Breast epithelium (tissue), 4 donors: Measurements from ENCODE around the gene SLC25A34. TPM values are rescaled to one million over a fixed set of nuclear protein-coding genes. Genes with fewer than 3 reads are reported as not detected.
A peak's percentile ranks its signal among the peaks of the same experiment; 100 is the strongest.

Experiments used
- DNase-seq, 2 donors: peaks; one replicate each; pipeline ENCODE4 v3.0.0-alpha.2; 2019; ENCODE audit warnings: low spot score in 2 of 2
- H3K27ac ChIP-seq, 2 donors: fragments of 200-600 bp; sonication (generic) in 1 of 2; one replicate each; pipeline ENCODE4 v1.5.1; 2016 to 2019; ENCODE audit warnings: mild to moderate bottlenecking in 1 of 2
- H3K27me3 ChIP-seq, 2 donors: fragments of 200-600 bp; sonication (generic) in 1 of 2; one replicate each; pipeline versions ENCODE4 v1.5.1 to v1.6.0; 2017 to 2019; ENCODE audit warnings: control low read depth in 1 of 2, mild to moderate bottlenecking in 1 of 2
- H3K36me3 ChIP-seq: fragments of 200-600 bp; one replicate; pipeline ENCODE4 v1.5.1; 2019
- H3K4me1 ChIP-seq, 2 donors: fragments of 200-600 bp; sonication (generic); one replicate each; pipeline ENCODE4 v1.5.1; 2016 to 2019; ENCODE audit warnings: control low read depth in 1 of 2
- H3K4me3 ChIP-seq, 3 donors: fragments of 200-600 bp; sonication (generic); 1 replicate in 2 of 3; 2 replicates in 1 of 3; pipeline ENCODE4 v1.5.1; 2016 to 2019; ENCODE audit warnings: mild to moderate bottlenecking in 3 of 3, moderate library complexity in 2 of 3
- H3K9me3 ChIP-seq, 2 donors: fragments of 200-600 bp; sonication (generic) in 1 of 2; one replicate each; pipeline ENCODE4 v1.5.1; 2016 to 2019; ENCODE audit warnings: control low read depth in 1 of 2
- POLR2A ChIP-seq: fragments of 450-650 bp; IDR thresholded peaks from one replicate; pipeline ENCODE4 v1.6.1; 2016; ENCODE audit warnings: antibody characterized with exemption, mild to moderate bottlenecking, moderate library complexity
- POLR2AphosphoS5 ChIP-seq, 3 donors: sonication (generic); formaldehyde crosslinking; IDR thresholded peaks; one replicate each; pipeline ENCODE4 v1.6.1; 2017; ENCODE audit warnings: antibody characterized with exemption in 3 of 3
- intact Hi-C: fragments of 100-400 bp; cut with DNase I; formaldehyde crosslinking; loops from one replicate; pipeline ENCODE4 v1.15.1; 2023; ENCODE audit warnings: low total_unique reads
- total RNA-seq, 3 donors: library from RNA; depleted of rRNA; stranded (reverse); fragments of >200 nt; gene quantifications; one replicate each; pipeline ENCODE4 v1.1.0, GENCODE V29; 2016
- TF ChIP-seq, protein P1 (sequence below), 3 donors: fragments of 450-650 bp; IDR thresholded peaks; one replicate each; pipeline ENCODE4 v1.5.1; 2016 to 2017; ENCODE audit warnings: antibody characterized with exemption in 3 of 3, mild to moderate bottlenecking in 3 of 3, moderate library complexity in 3 of 3

SLC25A34 gene
- total RNA-seq, 3 donors from 2014 or later = 1.0 to 1.8 (median 1.3) TPM

GRCh38 chr1:15742339-15742801 is 6.3 kb downstream of the SLC25A34 start, which contains the start of gene TMEM82:
TSS of gene TMEM82 (plus strand) at chr1:15742499. CDS start at chr1:15742560, 61 bp downstream.
- intact Hi-C loops = loop anchor here (10.0 kb wide), 1 partner anchor 148 kb away; no protein-coding TSS in a partner anchor

GRCh38 chr1:15744122-15744679 is 8.1 kb downstream of the SLC25A34 start:
- intact Hi-C loops = loop anchor here (10.0 kb wide), 1 partner anchor 149 kb away; no protein-coding TSS in a partner anchor
- Histone ChIP-seq H3K9me3 (no peaks in the 10 kb centered on the region), H3K4me3 (no peak overlapping the region), H3K4me1 (no peaks in the 10 kb centered on the region), H3K27ac (no peak overlapping the region), H3K27me3 (no peaks in the 10 kb centered on the region), H3K36me3 (no peaks in the 10 kb centered on the region)
- TF ChIP-seq POLR2AphosphoS5 (IDR thresholded peaks at IDR 0.05) (no peak), POLR2A (no peak)
- TF ChIP-seq, protein P1, sequence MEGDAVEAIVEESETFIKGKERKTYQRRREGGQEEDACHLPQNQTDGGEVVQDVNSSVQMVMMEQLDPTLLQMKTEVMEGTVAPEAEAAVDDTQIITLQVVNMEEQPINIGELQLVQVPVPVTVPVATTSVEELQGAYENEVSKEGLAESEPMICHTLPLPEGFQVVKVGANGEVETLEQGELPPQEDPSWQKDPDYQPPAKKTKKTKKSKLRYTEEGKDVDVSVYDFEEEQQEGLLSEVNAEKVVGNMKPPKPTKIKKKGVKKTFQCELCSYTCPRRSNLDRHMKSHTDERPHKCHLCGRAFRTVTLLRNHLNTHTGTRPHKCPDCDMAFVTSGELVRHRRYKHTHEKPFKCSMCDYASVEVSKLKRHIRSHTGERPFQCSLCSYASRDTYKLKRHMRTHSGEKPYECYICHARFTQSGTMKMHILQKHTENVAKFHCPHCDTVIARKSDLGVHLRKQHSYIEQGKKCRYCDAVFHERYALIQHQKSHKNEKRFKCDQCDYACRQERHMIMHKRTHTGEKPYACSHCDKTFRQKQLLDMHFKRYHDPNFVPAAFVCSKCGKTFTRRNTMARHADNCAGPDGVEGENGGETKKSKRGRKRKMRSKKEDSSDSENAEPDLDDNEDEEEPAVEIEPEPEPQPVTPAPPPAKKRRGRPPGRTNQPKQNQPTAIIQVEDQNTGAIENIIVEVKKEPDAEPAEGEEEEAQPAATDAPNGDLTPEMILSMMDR (IDR thresholded peaks at IDR 0.05) = no peak
- no peak for DNase-seq

More at GRCh38 chr1:15742339-15742801, 6.3 kb downstream of the SLC25A34 start, which contains the start of gene TMEM82:
- TF ChIP-seq POLR2AphosphoS5 (IDR thresholded peaks at IDR 0.05) (no peak), POLR2A (no peak)
- TF ChIP-seq, protein P1 (IDR thresholded peaks at IDR 0.05) = no peak
- no peak within 1 kb of the TSS for H3K27ac ChIP-seq
- H3K27me3 ChIP-seq = no peaks in the 10 kb centered on the region
- H3K36me3 ChIP-seq = no peaks in the 10 kb centered on the region
- no peak within 1 kb of the TSS for H3K4me3 ChIP-seq
- no peaks in the 10 kb centered on the region for H3K4me1 ChIP-seq
- no peak for DNase-seq
- no peaks in the 10 kb centered on the region for H3K9me3 ChIP-seq

GRCh38 chr1:15747378-15747777 is 11.3 kb downstream of the SLC25A34 start:
- no peaks in the 10 kb centered on the region for H3K36me3 ChIP-seq
- intact Hi-C loops = loop anchor here (10.0 kb wide), 1 partner anchor 153 kb away; no protein-coding TSS in a partner anchor
- H3K27me3 ChIP-seq = no peaks in the 10 kb centered on the region
- no peak for TF ChIP-seq POLR2A
- H3K4me3 ChIP-seq = no peak overlapping the region
- H3K9me3 ChIP-seq = no peaks in the 10 kb centered on the region
- no peak overlapping the region for H3K27ac ChIP-seq
- H3K4me1 ChIP-seq = no peaks in the 10 kb centered on the region
- DNase-seq = no peak

GRCh38 chr1:15748264-15748663 is 12.2 kb downstream of the SLC25A34 start:
- Histone ChIP-seq H3K4me1 (no peaks in the 10 kb centered on the region), H3K27ac (no peak overlapping the region), H3K27me3 (no peaks in the 10 kb centered on the region), H3K36me3 (no peaks in the 10 kb centered on the region), H3K4me3 (no peak overlapping the region), H3K9me3 (no peaks in the 10 kb centered on the region)
- TF ChIP-seq, protein P1 (IDR thresholded peaks at IDR 0.05) = no peak
- TF ChIP-seq POLR2AphosphoS5 (IDR thresholded peaks at IDR 0.05) (no peak), POLR2A (no peak)
- intact Hi-C loops = loop anchor here (10.0 kb wide), 1 partner anchor 153 kb away; no protein-coding TSS in a partner anchor
- DNase-seq = no peak

DNA sequence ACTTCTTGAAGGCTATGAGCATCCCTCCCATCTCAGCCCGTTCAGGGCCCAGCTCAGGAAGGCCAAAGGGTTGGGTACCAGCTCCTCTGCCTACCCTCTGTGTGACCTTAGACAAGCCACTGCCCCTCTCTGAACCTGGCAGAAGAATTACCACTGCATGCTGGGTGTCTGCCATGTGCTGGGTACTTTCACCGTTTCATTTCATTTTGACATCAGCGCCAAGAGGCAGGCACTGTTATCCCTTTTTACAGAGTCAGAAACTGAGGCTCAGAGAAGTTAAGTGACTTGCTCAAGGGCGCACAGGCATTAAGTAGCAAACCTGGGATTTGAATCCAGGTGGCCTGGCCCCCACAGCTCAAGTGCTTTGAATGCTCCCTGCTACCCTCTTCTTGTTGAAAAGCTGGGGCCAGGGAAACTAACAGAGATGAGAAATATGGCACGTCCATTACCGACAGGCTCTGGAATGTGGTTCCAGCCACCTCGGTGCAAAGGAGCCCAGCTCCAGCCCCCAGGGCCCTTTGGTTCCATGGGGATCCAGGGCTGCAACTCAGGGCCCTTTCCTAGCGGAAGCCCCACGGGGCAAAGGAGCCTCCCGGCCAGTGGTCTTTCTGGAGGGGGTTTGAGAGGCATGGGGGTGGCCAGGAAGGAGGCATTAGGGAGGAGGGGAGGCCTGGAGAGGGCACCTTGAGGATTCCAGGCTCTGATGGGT is 12.8 kb downstream of the SLC25A34 start:
- Histone ChIP-seq H3K27me3 (no peaks in the 10 kb centered on the region), H3K36me3 (no peaks in the 10 kb centered on the region), H3K27ac (peak overlapping the region in 1 of 2 donors; percentile 38), H3K4me3 (no peak overlapping the region), H3K9me3 (no peaks in the 10 kb centered on the region), H3K4me1 (no peaks in the 10 kb centered on the region)
- intact Hi-C loops = loop anchor here (10.0 kb wide), 1 partner anchor 154 kb away; no protein-coding TSS in a partner anchor
- DNase-seq = no peak
- TF ChIP-seq, protein P1 (IDR thresholded peaks at IDR 0.05) = no peak
- TF ChIP-seq POLR2AphosphoS5 (IDR thresholded peaks at IDR 0.05) (no peak), POLR2A (no peak)
